ENCODE measurements around the gene IQCM. TPM values are rescaled to one million over a fixed set of nuclear protein-coding genes. Genes with fewer than 3 reads are reported as not detected.

IQCM gene
- total RNA-seq (2014; rRNA removed) (not detected in 2 replicates), Bru-seq, nascent RNA (percentile 10 among the genes with signal in this experiment), BruChase-seq, experiment 1, labeled RNA remaining after a 6-hour chase (percentile 6 among the genes with signal in this experiment), BruChase-seq, experiment 2, labeled RNA remaining after a 2-hour chase (percentile 14 among the genes with signal in this experiment)
- long read RNA-seq: 0 reads

DNA sequence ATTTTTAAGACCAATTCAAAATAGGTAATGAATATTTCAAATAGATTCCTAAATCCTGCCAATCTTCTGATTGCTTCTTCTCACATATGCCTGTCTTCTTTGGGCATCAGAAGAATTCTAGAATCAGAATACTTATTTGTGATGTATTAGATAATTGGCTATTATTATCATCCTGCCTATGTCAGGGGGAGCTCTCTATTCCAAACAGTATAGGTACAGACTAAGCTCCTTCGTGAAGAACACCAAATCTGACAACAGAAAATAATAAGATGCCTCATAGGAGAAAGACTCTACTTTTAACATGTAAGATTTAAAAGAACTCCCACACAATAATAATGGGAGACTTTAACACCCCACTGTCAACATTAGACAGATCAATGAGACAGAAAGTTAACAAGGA lies at the start of gene IQCM:
TSS of gene IQCM (minus strand) at position 101 of the 400 bp plus-strand sequence. CDS start 73,152 bp downstream, outside the sequence.
- no peak within 1 kb of the TSS for H2AFZ ChIP-seq (ENCODE audit: low read length)
- no peaks in the 10 kb centered on the region for H3K36me3 ChIP-seq (ENCODE audit: low read depth, low read length)
- H3F3A ChIP-seq (ENCODE audit: low read length, unreplicated experiment): no peaks in the 10 kb centered on the region
- TF ChIP-seq, protein P1, sequence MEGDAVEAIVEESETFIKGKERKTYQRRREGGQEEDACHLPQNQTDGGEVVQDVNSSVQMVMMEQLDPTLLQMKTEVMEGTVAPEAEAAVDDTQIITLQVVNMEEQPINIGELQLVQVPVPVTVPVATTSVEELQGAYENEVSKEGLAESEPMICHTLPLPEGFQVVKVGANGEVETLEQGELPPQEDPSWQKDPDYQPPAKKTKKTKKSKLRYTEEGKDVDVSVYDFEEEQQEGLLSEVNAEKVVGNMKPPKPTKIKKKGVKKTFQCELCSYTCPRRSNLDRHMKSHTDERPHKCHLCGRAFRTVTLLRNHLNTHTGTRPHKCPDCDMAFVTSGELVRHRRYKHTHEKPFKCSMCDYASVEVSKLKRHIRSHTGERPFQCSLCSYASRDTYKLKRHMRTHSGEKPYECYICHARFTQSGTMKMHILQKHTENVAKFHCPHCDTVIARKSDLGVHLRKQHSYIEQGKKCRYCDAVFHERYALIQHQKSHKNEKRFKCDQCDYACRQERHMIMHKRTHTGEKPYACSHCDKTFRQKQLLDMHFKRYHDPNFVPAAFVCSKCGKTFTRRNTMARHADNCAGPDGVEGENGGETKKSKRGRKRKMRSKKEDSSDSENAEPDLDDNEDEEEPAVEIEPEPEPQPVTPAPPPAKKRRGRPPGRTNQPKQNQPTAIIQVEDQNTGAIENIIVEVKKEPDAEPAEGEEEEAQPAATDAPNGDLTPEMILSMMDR (conservative IDR thresholded peaks at IDR 0.05; ENCODE audit: low read depth, low read length): no peak
- TF ChIP-seq EZH2phosphoT487 (IDR thresholded peaks at IDR 0.05; ENCODE audit: borderline replicate concordance, low read length) (no peak), EZH2 (IDR thresholded peaks at IDR 0.05; ENCODE audit: low read length, unreplicated experiment) (no peak)
- H3K27ac ChIP-seq (ENCODE audit: low read length): no peak within 1 kb of the TSS
- DNase-seq: no peak
- H3K9me3 ChIP-seq (ENCODE audit: low read length): no peaks in the 10 kb centered on the region
- H3K27me3 ChIP-seq (ENCODE audit: low read length): no peaks in the 10 kb centered on the region
- no peaks in the 10 kb centered on the region for H4K20me1 ChIP-seq (ENCODE audit: low read length)
- intact Hi-C loops (cut with micrococcal nuclease): no loop called here
- H3K4me2 ChIP-seq (ENCODE audit: low read length): no peak within 1 kb of the TSS
- BruUV-seq (replicated peaks): no TSS peak
- POLR2A ChIA-PET (ENCODE audit: unreplicated experiment): no interaction called here
- H3K9me2 ChIP-seq (replicated peaks; ENCODE audit: low read length): no peaks in the 10 kb centered on the region
- H3K4me3 ChIP-seq (ENCODE audit: low read length): no peak within 1 kb of the TSS
- H3K79me2 ChIP-seq (ENCODE audit: low read length): no peaks in the 10 kb centered on the region
- H3K9ac ChIP-seq (ENCODE audit: low read length): no peak within 1 kb of the TSS
- H3K4me1 ChIP-seq (ENCODE audit: insufficient read depth, low read length): no peaks in the 10 kb centered on the region
- CTCF ChIA-PET: no interaction called here
- ATAC-seq: no peak

GRCh38 chr4:149857446-149857845 lies 41.8 kb upstream of the IQCM start:
- no peak overlapping the region for H3K4me3 ChIP-seq (ENCODE audit: low read length)
- ChIA-PET CTCF (no interaction called here), POLR2A (ENCODE audit: unreplicated experiment) (no interaction called here)
- no peak overlapping the region for H2AFZ ChIP-seq (ENCODE audit: low read length)
- H4K20me1 ChIP-seq (ENCODE audit: low read length): no peaks in the 10 kb centered on the region
- H3K9me2 ChIP-seq (replicated peaks; ENCODE audit: low read length): no peaks in the 10 kb centered on the region
- H3K27ac ChIP-seq (ENCODE audit: low read length): no peak overlapping the region
- no peaks in the 10 kb centered on the region for H3K27me3 ChIP-seq (ENCODE audit: low read length)
- no peaks in the 10 kb centered on the region for H3K79me2 ChIP-seq (ENCODE audit: low read length)
- H3K36me3 ChIP-seq (ENCODE audit: low read depth, low read length): no peaks in the 10 kb centered on the region
- TF ChIP-seq, protein P1 (conservative IDR thresholded peaks at IDR 0.05; ENCODE audit: low read depth, low read length): no peak
- TF ChIP-seq EZH2 (IDR thresholded peaks at IDR 0.05; ENCODE audit: low read length, unreplicated experiment) (no peak), EZH2phosphoT487 (IDR thresholded peaks at IDR 0.05; ENCODE audit: borderline replicate concordance, low read length) (no peak)
- intact Hi-C loops (cut with micrococcal nuclease): no loop called here
- no peaks in the 10 kb centered on the region for H3K9me3 ChIP-seq (ENCODE audit: low read length)
- no peaks in the 10 kb centered on the region for H3F3A ChIP-seq (ENCODE audit: low read length, unreplicated experiment)
- no peaks in the 10 kb centered on the region for H3K4me1 ChIP-seq (ENCODE audit: insufficient read depth, low read length)
- DNase-seq (no peak), ATAC-seq (no peak)
- no TSS peak for BruUV-seq (replicated peaks)
- H3K4me2 ChIP-seq (ENCODE audit: low read length): no peak overlapping the region
- H3K9ac ChIP-seq (ENCODE audit: low read length): no peak overlapping the region

GRCh38 chr4:149845743-149846142 lies 30.1 kb upstream of the IQCM start:
- CTCF ChIA-PET: no interaction called here
- Histone ChIP-seq H2AFZ (ENCODE audit: low read length) (no peak overlapping the region), H3K9me3 (ENCODE audit: low read length) (no peaks in the 10 kb centered on the region), H4K20me1 (ENCODE audit: low read length) (no peaks in the 10 kb centered on the region), H3K27ac (ENCODE audit: low read length) (no peak overlapping the region), H3K27me3 (ENCODE audit: low read length) (no peaks in the 10 kb centered on the region), H3K36me3 (ENCODE audit: low read depth, low read length) (no peaks in the 10 kb centered on the region), H3K4me2 (ENCODE audit: low read length) (no peak overlapping the region), H3F3A (ENCODE audit: low read length, unreplicated experiment) (no peaks in the 10 kb centered on the region), H3K9ac (ENCODE audit: low read length) (no peak overlapping the region), H3K9me2 (replicated peaks; ENCODE audit: low read length) (no peaks in the 10 kb centered on the region), H3K79me2 (ENCODE audit: low read length) (no peaks in the 10 kb centered on the region), H3K4me1 (ENCODE audit: insufficient read depth, low read length) (no peaks in the 10 kb centered on the region), H3K4me3 (ENCODE audit: low read length) (no peak overlapping the region)
- TF ChIP-seq, protein P1 (conservative IDR thresholded peaks at IDR 0.05; ENCODE audit: low read depth, low read length): no peak
- TF ChIP-seq EZH2phosphoT487 (IDR thresholded peaks at IDR 0.05; ENCODE audit: borderline replicate concordance, low read length): no peak
- TF ChIP-seq EZH2 (IDR thresholded peaks at IDR 0.05; ENCODE audit: low read length, unreplicated experiment): no peak
- POLR2A ChIA-PET (ENCODE audit: unreplicated experiment): no interaction called here
- BruUV-seq (replicated peaks): no TSS peak
- ATAC-seq (no peak), DNase-seq (no peak)
- intact Hi-C loops (cut with micrococcal nuclease): no loop called here

All from PC-3 (cell line).